HepG2 (cell line): ENCODE results near the gene FGGY. TPM values are rescaled to one million over a fixed set of nuclear protein-coding genes. Genes with fewer than 3 reads are reported as not detected.
A peak's percentile ranks its signal among the peaks of the same experiment; 100 is the strongest.

Experiments
- CEBPB ChIP-seq: IDR thresholded peaks from 2 replicates; pipeline ENCODE4 v1.6.1; 2011; ENCODE audit warnings: low read depth, low read length, improper control_type of control experiment, borderline replicate concordance
- GMEB1 ChIP-seq: sonication (generic); formaldehyde crosslinking; IDR thresholded peaks from 2 replicates; pipeline ENCODE4 v1.5.1; 2020; ENCODE audit warnings: missing genetic modification reagents, mild to moderate bottlenecking, borderline replicate concordance
- IRF2 ChIP-seq: IDR thresholded peaks from 2 replicates; pipeline ENCODE4 v1.6.1; 2018; ENCODE audit warnings: missing genetic modification reagents, missing compliant biosample characterization
- KDM4B ChIP-seq: sonication (generic); formaldehyde crosslinking; IDR thresholded peaks from 2 replicates; pipeline ENCODE4 v1.4.0; 2020; ENCODE audit warnings: missing genetic modification reagents
- KMT2A ChIP-seq: sonication (generic); formaldehyde crosslinking; IDR thresholded peaks from 2 replicates; pipeline ENCODE4 v1.4.0; 2020; ENCODE audit warnings: missing genetic modification reagents
- MTF1 ChIP-seq: sonication (generic); formaldehyde crosslinking; IDR thresholded peaks from 2 replicates; pipeline ENCODE4 v1.5.0; 2020; ENCODE audit warnings: missing genetic modification reagents
- MZF1 ChIP-seq: sonication (generic); formaldehyde crosslinking; IDR thresholded peaks from 2 replicates; pipeline ENCODE4 v1.8.1; 2023; ENCODE audit warnings: mild to moderate bottlenecking, missing genetic modification reagents, borderline replicate concordance
- NCOA2 ChIP-seq: sonication (generic); formaldehyde crosslinking; IDR thresholded peaks from 2 replicates; pipeline ENCODE4 v1.8.0; 2022; ENCODE audit warnings: inconsistent platforms
- NR1H2 ChIP-seq: sonication (generic); formaldehyde crosslinking; IDR thresholded peaks from 2 replicates; pipeline ENCODE4 v1.8.1; 2022; ENCODE audit warnings: low read depth, missing genetic modification reagents, borderline replicate concordance
- PRMT3 ChIP-seq: sonication (generic); formaldehyde crosslinking; IDR thresholded peaks from 2 replicates; pipeline ENCODE4 v1.8.1; 2022; ENCODE audit warnings: low read depth, mild to moderate bottlenecking, moderate library complexity, missing genetic modification reagents, borderline replicate concordance
- RAD51 ChIP-seq: fragments of 450-650 bp; IDR thresholded peaks from 2 replicates; pipeline ENCODE4 v1.6.1; 2016; ENCODE audit warnings: borderline replicate concordance
- REPIN1 ChIP-seq: sonication (generic); formaldehyde crosslinking; IDR thresholded peaks from 2 replicates; pipeline ENCODE4 v1.8.0; 2022; ENCODE audit warnings: missing genetic modification reagents, low read depth, mild to moderate bottlenecking, borderline replicate concordance
- SMAD3 ChIP-seq: sonication (generic); formaldehyde crosslinking; IDR thresholded peaks from 2 replicates; pipeline ENCODE4 v1.4.0; 2020; ENCODE audit warnings: missing genetic modification reagents
- SOX5 ChIP-seq: IDR thresholded peaks from 2 replicates; pipeline ENCODE4 v1.6.1; 2016; ENCODE audit warnings: borderline replicate concordance
- SSRP1 ChIP-seq: IDR thresholded peaks from 2 replicates; pipeline ENCODE4 v1.6.1; 2016; ENCODE audit warnings: control low read depth
- ZBTB20 ChIP-seq: sonication (generic); formaldehyde crosslinking; IDR thresholded peaks from 2 replicates; pipeline ENCODE4 v1.8.1; 2023; ENCODE audit warnings: missing genetic modification reagents, low read depth, mild to moderate bottlenecking, borderline replicate concordance
- ZFP36L1 ChIP-seq: sonication (generic); formaldehyde crosslinking; IDR thresholded peaks from 2 replicates; pipeline ENCODE4 v1.8.0; 2022; ENCODE audit warnings: mild to moderate bottlenecking, missing genetic modification reagents, moderate library complexity
- ZNF562 ChIP-seq: sonication (generic); formaldehyde crosslinking; IDR thresholded peaks from 2 replicates; pipeline ENCODE4 v1.8.0; 2022; ENCODE audit warnings: missing genetic modification reagents, borderline replicate concordance
- ZNF614 ChIP-seq: IDR thresholded peaks from 2 replicates; pipeline ENCODE4 v1.6.1; 2018; ENCODE audit warnings: missing biosample characterization, missing genetic modification reagents, inconsistent platforms, borderline replicate concordance
- ZNF691 ChIP-seq: sonication (generic); formaldehyde crosslinking; IDR thresholded peaks from 2 replicates; pipeline ENCODE4 v1.4.0; 2020; ENCODE audit warnings: missing genetic modification reagents, low read depth, mild to moderate bottlenecking, borderline replicate concordance
- ZSCAN5A ChIP-seq: sonication (generic); formaldehyde crosslinking; IDR thresholded peaks from 2 replicates; pipeline ENCODE4 v1.8.0; 2022; ENCODE audit warnings: mild to moderate bottlenecking, missing genetic modification reagents, borderline replicate concordance
- polyA plus RNA-seq, 8 experiments: library from polyadenylated mRNA; depleted of rRNA in 3 of 8; stranded (reverse) in 7 of 8; unstranded in 1 of 8; fragments of >200 nt; fragmentation: Illumina TruSeq in 4 of 8; extraction: Trizol in 4 of 8; gene quantifications; 2 replicates each; pipeline versions ENCODE4 v1.2.1 to v1.2.3, GENCODE V29; 2011 to 2016; ENCODE audit warnings: low read depth in 4 of 8, missing spikeins in 1 of 8, mixed read lengths in 1 of 8; ENCODE audit not compliant: insufficient read depth in 1 of 8
- total RNA-seq, 5 experiments: library from RNA; depleted of rRNA; stranded (reverse); fragments of >200 nt; fragmentation: Illumina TruSeq; extraction: Trizol; gene quantifications; 2 replicates each; pipeline ENCODE4 v1.2.3, GENCODE V29; 2016; ENCODE audit warnings: low read depth in 1 of 5
- TF ChIP-seq, protein P1 (sequence below): sonication (generic); formaldehyde crosslinking; conservative IDR thresholded peaks from 2 replicates; pipeline ENCODE4 v1.8.1; 2023; ENCODE audit warnings: missing genetic modification reagents
- TF ChIP-seq, protein P2 (sequence below): sonication (generic); formaldehyde crosslinking; IDR thresholded peaks from 2 replicates; pipeline ENCODE4 v1.4.0; 2020; ENCODE audit warnings: missing genetic modification reagents, mild to moderate bottlenecking, borderline replicate concordance

The FGGY gene
- total and polyA plus RNA-seq, 2 of the 13 experiments (the other 11 are each of a cell fraction or from before 2014, with no cell fraction given) = 15.7 to 27.5 TPM

GRCh38 chr1:59522925-59523505 is 226.1 kb downstream of the FGGY start (continued):
- TF ChIP-seq, protein P1, sequence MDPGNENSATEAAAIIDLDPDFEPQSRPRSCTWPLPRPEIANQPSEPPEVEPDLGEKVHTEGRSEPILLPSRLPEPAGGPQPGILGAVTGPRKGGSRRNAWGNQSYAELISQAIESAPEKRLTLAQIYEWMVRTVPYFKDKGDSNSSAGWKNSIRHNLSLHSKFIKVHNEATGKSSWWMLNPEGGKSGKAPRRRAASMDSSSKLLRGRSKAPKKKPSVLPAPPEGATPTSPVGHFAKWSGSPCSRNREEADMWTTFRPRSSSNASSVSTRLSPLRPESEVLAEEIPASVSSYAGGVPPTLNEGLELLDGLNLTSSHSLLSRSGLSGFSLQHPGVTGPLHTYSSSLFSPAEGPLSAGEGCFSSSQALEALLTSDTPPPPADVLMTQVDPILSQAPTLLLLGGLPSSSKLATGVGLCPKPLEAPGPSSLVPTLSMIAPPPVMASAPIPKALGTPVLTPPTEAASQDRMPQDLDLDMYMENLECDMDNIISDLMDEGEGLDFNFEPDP (CRISPR knock-in tag) = no peak
- TF ChIP-seq ZNF614 (CRISPR knock-in tag) (no peak), ZNF691 (no peak), MTF1 (CRISPR knock-in tag) (no peak), SMAD3 (CRISPR knock-in tag) (0 out of 2 replicates have a peak, but pooled peaks have one; percentile 25), KDM4B (peak; percentile 57; the same call in 1 of the 2 replicates), GMEB1 (no peak), NR1H2 (CRISPR knock-in tag) (no peak), CEBPB (peak; percentile 88; the same call in 1 of the 2 replicates), MZF1 (CRISPR knock-in tag) (no peak), RAD51 (no peak), ZFP36L1 (CRISPR knock-in tag) (no peak), ZNF562 (no peak), PRMT3 (CRISPR knock-in tag) (no peak), NCOA2 (CRISPR knock-in tag) (peak; percentile 70), ZBTB20 (no peak), ZSCAN5A (CRISPR knock-in tag) (no peak), SOX5 (CRISPR knock-in tag) (peak; percentile 69; the same call in 1 of the 2 replicates), IRF2 (0 out of 2 replicates have a peak, but pooled peaks have one; percentile 52), KMT2A (CRISPR knock-in tag) (no peak), REPIN1 (CRISPR knock-in tag) (no peak), SSRP1 (no peak)
- TF ChIP-seq, protein P2, sequence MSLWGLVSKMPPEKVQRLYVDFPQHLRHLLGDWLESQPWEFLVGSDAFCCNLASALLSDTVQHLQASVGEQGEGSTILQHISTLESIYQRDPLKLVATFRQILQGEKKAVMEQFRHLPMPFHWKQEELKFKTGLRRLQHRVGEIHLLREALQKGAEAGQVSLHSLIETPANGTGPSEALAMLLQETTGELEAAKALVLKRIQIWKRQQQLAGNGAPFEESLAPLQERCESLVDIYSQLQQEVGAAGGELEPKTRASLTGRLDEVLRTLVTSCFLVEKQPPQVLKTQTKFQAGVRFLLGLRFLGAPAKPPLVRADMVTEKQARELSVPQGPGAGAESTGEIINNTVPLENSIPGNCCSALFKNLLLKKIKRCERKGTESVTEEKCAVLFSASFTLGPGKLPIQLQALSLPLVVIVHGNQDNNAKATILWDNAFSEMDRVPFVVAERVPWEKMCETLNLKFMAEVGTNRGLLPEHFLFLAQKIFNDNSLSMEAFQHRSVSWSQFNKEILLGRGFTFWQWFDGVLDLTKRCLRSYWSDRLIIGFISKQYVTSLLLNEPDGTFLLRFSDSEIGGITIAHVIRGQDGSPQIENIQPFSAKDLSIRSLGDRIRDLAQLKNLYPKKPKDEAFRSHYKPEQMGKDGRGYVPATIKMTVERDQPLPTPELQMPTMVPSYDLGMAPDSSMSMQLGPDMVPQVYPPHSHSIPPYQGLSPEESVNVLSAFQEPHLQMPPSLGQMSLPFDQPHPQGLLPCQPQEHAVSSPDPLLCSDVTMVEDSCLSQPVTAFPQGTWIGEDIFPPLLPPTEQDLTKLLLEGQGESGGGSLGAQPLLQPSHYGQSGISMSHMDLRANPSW (CRISPR knock-in tag) = no peak
